ELF-1 (cell line): ENCODE data around the gene PAX7.
A peak's percentile ranks its signal among the peaks of the same experiment; 100 is the strongest.
"Not testable (repeated sequence)": the region's sequence is repeated elsewhere in the genome, so short reads cannot be mapped to it uniquely, and the experiment has no call there.

Experiments used
- DNase-seq: peaks from one replicate; pipeline ENCODE4 v3.0.0-alpha.2; 2016; ENCODE audit warnings: low read depth, low spot score

Gene PAX7

GRCh38 chr1:18750600-18750999 is 120.0 kb downstream of the PAX7 start:
- no peak for DNase-seq

DNA sequence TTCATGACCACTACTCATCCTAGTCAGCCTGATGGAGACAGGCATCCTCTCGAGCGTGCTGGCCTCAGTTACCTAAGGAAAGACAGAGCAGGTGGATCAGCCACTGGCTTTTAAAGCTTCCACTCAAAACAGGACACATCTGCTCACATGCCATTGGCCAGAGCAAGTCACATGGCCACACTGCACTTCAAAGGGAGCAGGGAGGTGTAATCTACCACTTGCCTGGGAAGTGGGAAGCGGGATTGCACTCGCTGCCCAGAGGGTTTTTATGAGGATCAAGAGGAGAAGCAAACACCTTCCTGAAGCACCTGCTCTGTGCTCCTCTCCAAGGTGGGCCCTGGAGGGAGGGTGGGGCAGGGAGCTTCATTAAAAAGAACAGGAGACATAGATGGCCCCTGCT is 120.8 kb downstream of the PAX7 start:
- peak; percentile 60 for DNase-seq

DNA sequence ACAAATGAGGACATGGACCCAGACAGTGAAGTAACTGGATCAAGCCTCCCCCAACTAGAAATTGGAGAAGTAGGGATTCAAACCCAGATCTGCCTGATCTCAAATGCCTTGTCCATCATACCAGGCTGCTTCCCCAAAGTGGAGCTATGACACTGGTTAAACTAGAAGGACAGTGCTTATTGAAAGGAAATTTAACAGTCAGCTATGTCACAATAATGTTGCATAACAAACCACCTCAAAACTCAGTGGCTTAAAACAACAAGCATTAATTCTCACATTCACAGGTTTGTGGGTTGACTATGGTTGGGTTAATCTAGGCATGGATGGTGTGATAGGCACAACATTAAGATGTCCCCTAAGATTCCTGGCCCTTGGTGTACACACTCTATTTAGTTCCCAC is 121.8 kb downstream of the PAX7 start:
- no peak for DNase-seq

DNA sequence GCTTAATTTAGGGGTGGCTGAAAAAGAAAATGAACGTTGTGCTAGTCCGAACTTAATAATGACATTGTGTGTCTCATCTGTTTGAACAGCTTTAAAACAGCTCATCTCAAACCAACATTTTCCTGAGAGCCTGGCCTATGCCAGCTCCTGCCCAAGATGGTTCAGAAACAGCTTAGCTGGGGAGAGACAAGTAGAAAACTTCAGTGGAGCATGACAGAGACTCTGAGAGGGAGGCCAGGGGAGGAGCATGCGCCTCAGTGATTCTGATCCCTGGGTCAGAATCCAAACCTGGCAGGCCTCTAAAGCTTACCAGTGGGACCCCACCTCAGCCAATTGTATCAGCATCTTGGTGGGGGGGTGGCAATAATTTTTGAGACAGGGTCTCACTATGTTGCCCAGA is 129.5 kb downstream of the PAX7 start:
- DNase-seq: no peak

GRCh38 chr1:18761948-18762840 is 131.5 kb downstream of the PAX7 start:
- DNase-seq: no peak

DNA sequence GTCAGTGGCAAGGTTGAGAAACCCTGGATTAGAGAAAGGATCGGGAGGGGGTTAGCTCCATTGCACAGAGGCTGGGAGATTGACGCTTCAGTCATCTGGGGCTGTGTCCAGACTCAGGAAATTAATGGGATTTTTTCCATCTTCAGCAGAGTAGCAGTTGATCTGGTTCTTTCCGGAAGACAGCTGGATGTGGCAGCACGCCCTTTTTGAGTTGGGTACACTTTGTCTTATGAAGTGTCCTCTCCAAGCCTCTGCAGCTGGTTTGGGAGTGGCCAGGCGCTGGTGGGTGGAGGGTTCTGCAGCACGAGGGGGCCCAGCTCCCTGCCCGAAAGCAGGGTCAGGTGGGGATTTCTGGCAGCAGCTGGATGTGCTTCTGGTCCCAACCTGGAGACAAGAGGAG is 133.7 kb downstream of the PAX7 start:
- DNase-seq: no peak

DNA sequence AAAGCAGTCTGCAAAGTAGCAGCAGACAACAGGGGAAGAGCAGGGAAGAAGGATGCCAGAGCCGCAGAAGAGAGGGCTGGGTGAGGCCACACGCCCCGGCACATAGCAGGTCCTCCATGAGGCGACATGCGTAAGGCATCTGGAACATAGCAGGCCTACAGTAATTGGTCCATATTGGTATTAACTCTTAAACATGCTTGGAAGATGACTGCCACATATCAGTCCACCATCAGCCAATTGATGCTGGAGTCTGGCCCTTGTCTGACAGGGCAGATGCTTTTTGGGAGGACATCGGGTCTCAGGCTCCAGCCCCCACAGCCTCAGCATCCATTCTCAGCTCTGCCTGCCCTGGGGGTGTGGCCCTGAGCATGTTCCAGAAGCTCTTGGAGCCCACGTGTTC is 135.1 kb downstream of the PAX7 start:
- DNase-seq: no peak

- no peak for DNase-seq
Observed at GRCh38 chr1:18766328-18766727, 135.7 kb downstream of the PAX7 start.

DNA sequence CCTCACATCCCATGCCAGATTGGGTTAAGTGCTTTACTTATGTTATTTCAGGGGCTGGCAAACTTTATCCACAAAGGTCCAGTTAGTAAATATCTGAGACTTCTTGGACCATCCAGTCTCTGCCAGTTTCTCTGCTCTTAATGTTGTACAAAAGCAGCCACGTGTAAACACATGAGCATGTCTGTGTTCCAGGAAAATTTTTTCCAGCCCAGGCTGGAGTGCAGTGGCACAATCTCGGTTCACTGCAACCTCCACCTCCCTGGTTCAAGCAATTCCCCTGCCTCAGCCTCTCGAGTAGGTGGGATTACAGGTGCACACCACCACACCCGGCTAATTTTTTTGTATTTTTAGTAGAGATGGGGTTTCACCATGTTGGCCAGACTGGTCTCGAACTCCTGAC is 136.9 kb downstream of the PAX7 start:
- DNase-seq: not testable (repeated sequence)

DNA sequence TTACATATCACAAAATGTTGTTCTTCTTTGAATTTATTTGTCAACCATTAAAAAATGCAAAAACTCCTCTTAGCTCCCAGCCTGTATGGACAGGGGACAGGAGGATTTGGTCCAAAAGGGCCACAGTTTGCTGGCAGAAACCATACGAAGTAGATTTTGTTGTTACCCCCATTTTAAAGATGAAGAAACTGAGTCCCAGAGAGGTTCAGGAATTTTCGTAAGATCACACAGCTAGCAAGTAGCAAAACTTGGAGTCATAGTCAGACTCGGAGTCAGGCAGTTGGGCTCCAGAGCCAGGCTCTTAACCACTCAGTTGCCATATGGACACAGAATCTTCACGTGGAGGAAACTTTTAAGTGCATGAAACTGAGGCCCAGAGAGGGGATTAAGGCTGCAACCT is 137.4 kb downstream of the PAX7 start:
- no peak for DNase-seq

DNA sequence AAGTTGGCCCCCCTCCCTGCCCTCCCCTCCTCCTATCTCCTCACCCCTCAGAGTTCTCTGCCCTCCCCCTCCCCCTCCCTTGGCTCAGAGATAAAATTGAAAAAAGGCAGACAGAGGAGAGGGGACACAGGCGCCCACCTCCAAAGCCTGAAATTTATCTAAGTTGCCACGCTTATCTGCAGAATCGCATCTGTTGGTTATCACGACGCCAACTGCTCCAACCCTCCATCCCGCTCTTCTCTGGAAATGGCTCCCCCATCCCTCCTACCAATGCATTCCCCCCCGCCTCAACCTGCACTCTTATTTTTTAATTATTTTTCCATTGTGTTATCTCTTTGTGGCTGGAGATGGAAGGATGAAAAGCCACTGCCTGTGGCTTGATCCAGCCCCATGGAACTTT is 138.5 kb downstream of the PAX7 start:
- DNase-seq: no peak

- no peak for DNase-seq
Observed at GRCh38 chr1:18770799-18771198, 140.2 kb downstream of the PAX7 start.

GRCh38 chr1:18773753-18774152 is 143.1 kb downstream of the PAX7 start:
- DNase-seq: no peak

GRCh38 chr1:18775341-18775740 is 144.7 kb downstream of the PAX7 start:
- DNase-seq: no peak

- DNase-seq: no peak
Observed at GRCh38 chr1:18776777-18777176, 146.1 kb downstream of the PAX7 start.

GRCh38 chr1:18778437-18778836 is 147.8 kb downstream of the PAX7 start:
- no peak for DNase-seq

DNA sequence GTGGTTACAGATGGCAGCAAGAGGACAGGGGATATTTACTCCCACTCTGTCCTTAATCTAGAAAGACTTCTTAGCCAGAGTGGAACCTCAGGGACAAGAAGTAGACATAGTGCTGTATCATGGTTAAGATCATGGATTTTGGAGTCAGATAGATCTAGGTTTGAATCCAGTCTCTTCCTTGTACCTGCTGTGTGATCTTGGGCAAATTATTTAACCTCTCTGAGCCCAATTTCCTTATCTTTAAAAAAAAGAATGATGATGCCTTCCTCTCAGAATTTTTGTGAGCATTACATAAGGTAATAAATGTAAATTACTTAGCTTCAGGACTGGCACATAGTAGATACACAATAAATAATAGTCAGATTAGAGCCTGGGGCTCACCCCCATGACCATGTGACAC is 150.4 kb downstream of the PAX7 start:
- DNase-seq: no peak

- DNase-seq: peak; percentile 21
Observed at GRCh38 chr1:18783705-18784481, 153.2 kb downstream of the PAX7 start.

DNA sequence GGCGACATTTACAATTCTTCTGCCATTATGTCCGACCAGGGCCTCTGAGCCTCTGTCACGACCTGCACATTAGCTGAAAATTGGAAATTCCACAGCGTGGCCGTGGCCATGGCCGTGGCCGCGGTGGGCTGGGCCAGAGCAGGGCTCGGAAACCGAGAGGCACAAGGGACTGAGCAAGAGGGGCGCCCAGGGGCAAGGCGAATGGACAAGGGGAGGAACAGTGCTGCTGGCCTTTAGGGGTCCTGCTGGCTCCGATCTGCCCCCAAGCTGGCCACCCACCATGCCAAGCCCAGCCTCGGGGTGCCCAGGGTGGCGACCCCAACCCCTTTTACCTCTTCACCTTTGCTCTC is 153.8 kb downstream of the PAX7 start:
- no peak for DNase-seq

GRCh38 chr1:18786149-18786548 is 155.5 kb downstream of the PAX7 start:
- no peak for DNase-seq

GRCh38 chr1:18787825-18788385 is 157.3 kb downstream of the PAX7 start:
- DNase-seq: no peak

DNA sequence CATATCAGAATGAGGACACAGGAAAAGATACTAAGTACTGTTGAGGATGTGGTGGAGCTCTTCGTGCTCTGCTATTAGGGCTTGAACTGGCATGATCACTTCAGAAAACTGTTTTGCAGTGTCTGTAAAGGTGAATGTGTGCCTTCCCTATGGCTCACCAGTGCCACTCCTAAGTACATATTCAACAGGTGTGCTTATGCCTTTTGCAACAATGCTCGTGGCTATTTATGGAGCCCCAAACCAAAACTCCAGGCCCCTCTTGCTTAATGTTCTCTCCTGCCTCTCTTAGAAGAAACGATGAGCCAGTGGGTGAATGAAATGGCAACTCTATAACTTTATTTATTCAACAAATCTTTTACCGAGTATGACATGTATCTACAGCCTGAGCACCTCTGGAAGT is 158.6 kb downstream of the PAX7 start:
- no peak for DNase-seq

DNA sequence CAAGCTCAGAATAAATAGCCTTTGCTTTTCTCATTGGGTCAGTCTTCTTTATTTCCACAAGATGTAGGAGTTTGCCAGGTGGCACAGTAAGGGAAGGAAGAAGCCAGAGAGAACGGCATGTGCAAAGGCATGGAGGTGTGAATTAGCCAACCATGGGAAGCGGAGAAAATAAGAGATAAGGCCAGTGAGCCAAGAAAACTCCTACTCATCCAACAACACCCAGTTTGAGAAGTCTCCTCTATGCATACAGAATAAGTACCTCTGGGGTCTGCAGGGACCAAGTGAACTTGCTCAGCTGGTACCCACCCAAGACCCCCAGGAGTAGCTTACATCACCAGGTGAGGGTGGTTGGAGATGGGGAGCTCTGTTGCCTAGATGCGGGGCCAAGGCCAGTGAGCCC is 162.1 kb downstream of the PAX7 start:
- no peak for DNase-seq
